ENCODE data around the gene INSIG1.

DNA sequence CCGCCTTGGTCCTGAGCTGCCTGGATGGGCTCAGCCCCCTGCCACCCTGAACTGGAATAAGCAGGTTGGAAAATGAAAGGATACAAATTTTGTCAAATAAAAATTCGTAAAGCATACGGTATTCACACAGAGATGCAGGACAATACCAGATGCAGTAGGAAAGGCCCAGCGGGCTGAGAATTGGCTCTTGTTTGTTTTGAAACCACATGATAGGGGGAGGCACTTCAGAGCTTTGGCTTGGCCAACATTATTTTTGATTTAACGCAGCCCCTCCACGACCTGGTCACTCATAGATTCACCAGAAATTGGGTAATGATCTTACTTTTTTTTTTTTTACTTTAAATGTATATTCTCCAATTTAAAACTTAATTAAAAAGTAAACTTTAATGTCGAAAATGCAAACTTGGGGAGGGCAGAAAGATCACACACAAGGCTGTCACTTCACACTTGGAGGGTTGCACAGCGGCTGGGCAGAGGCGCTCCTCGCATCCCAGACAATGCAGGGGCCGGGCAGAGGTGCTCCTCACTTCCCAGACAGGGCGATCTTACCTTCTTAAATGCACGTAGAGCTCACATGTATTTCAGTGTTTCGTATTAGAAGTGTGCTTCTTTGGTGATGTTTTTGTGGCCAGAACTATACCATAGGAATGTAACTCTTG, 17.8 kb upstream of the INSIG1 start:
- TF ChIP-seq, protein P1, sequence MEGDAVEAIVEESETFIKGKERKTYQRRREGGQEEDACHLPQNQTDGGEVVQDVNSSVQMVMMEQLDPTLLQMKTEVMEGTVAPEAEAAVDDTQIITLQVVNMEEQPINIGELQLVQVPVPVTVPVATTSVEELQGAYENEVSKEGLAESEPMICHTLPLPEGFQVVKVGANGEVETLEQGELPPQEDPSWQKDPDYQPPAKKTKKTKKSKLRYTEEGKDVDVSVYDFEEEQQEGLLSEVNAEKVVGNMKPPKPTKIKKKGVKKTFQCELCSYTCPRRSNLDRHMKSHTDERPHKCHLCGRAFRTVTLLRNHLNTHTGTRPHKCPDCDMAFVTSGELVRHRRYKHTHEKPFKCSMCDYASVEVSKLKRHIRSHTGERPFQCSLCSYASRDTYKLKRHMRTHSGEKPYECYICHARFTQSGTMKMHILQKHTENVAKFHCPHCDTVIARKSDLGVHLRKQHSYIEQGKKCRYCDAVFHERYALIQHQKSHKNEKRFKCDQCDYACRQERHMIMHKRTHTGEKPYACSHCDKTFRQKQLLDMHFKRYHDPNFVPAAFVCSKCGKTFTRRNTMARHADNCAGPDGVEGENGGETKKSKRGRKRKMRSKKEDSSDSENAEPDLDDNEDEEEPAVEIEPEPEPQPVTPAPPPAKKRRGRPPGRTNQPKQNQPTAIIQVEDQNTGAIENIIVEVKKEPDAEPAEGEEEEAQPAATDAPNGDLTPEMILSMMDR (IDR thresholded peaks at IDR 0.05) = no peak
- TF ChIP-seq, protein P2, sequence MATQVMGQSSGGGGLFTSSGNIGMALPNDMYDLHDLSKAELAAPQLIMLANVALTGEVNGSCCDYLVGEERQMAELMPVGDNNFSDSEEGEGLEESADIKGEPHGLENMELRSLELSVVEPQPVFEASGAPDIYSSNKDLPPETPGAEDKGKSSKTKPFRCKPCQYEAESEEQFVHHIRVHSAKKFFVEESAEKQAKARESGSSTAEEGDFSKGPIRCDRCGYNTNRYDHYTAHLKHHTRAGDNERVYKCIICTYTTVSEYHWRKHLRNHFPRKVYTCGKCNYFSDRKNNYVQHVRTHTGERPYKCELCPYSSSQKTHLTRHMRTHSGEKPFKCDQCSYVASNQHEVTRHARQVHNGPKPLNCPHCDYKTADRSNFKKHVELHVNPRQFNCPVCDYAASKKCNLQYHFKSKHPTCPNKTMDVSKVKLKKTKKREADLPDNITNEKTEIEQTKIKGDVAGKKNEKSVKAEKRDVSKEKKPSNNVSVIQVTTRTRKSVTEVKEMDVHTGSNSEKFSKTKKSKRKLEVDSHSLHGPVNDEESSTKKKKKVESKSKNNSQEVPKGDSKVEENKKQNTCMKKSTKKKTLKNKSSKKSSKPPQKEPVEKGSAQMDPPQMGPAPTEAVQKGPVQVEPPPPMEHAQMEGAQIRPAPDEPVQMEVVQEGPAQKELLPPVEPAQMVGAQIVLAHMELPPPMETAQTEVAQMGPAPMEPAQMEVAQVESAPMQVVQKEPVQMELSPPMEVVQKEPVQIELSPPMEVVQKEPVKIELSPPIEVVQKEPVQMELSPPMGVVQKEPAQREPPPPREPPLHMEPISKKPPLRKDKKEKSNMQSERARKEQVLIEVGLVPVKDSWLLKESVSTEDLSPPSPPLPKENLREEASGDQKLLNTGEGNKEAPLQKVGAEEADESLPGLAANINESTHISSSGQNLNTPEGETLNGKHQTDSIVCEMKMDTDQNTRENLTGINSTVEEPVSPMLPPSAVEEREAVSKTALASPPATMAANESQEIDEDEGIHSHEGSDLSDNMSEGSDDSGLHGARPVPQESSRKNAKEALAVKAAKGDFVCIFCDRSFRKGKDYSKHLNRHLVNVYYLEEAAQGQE (IDR thresholded peaks at IDR 0.05; ENCODE audit: insufficient read depth in 1 of 2, low read depth in 2 of 2, low read length in 1 of 2) = no peak
- TF ChIP-seq POLR2AphosphoS5 (IDR thresholded peaks at IDR 0.05; ENCODE audit: low read depth, low read length) = no peak
- no peak for TF ChIP-seq SIN3A (IDR thresholded peaks at IDR 0.05; ENCODE audit: borderline replicate concordance, insufficient read depth, low read depth, low read length)
